IMR-90 (cell line): ENCODE data around the gene CDKN2B-AS1. TPM values are rescaled to one million over a fixed set of nuclear protein-coding genes. Genes with fewer than 3 reads are reported as not detected.

Experiments used
- ATAC-seq: fragments of 200-7000 bp; cut with Tn5 transposase; 2 replicates; pipeline ENCODE4 v1.9.1; 2020; ENCODE audit warnings: low read depth, mild to moderate bottlenecking, moderate library complexity
- BruUV-seq: library from RNA; stranded (reverse); fragments of 400-500 nt; replicated peaks from 2 replicates; lab custom pipeline; 2021; lab: Mats Ljungman, UMichigan
- CTCF ChIA-PET: fragments of 300-600 bp; formaldehyde crosslinking; extraction: SDS; loops from one replicate; lab custom pipeline; 2021; ENCODE audit warnings: antibody characterized with exemption; lab: Yijun Ruan, JAX
- POLR2A ChIA-PET: fragments of 300-600 bp; sonication (Branson Sonifier 250); formaldehyde crosslinking; loops from one replicate; lab custom pipeline; 2022; ENCODE audit warnings: antibody characterized with exemption; ENCODE audit not compliant: unreplicated experiment; lab: Charles Lee
- DNase-seq: peaks from one replicate; pipeline ENCODE4 v3.0.0; 2013
- H2AFZ ChIP-seq: replicated peaks from 2 replicates; pipeline ENCODE3; 2013; ENCODE audit warnings: low read length, mild to moderate bottlenecking; ENCODE audit not compliant: poor library complexity
- H2AK5ac ChIP-seq: 2 replicates; pipeline ENCODE4 v1.6.1; 2013; ENCODE audit warnings: low read depth, low read length, inconsistent platforms
- H2AK9ac ChIP-seq: replicated peaks from 2 replicates; pipeline ENCODE3; 2013; ENCODE audit warnings: mild to moderate bottlenecking, low read depth, low read length, moderate library complexity; ENCODE audit not compliant: poor library complexity
- H2BK120ac ChIP-seq: 2 replicates; pipeline ENCODE4 v1.6.1; 2013; ENCODE audit warnings: low read depth, low read length, inconsistent platforms
- H2BK15ac ChIP-seq: 3 replicates; pipeline ENCODE4 v1.6.1; 2013; ENCODE audit warnings: low read depth, low read length, inconsistent platforms
- H2BK20ac ChIP-seq: 2 replicates; pipeline ENCODE4 v1.6.1; 2013; ENCODE audit warnings: low read depth, mild to moderate bottlenecking, inconsistent platforms, low read length, moderate library complexity
- H2BK5ac ChIP-seq: 2 replicates; pipeline ENCODE4 v1.6.1; 2013; ENCODE audit warnings: mild to moderate bottlenecking, low read depth, low read length, inconsistent platforms; ENCODE audit not compliant: poor library complexity, severe bottlenecking
- H3K14ac ChIP-seq: replicated peaks from 2 replicates; pipeline ENCODE4 v1.6.1; 2013; ENCODE audit warnings: low read depth, low read length, inconsistent platforms
- H3K18ac ChIP-seq: 2 replicates; pipeline ENCODE4 v1.6.1; 2013; ENCODE audit warnings: low read depth, low read length, control low read depth
- H3K23ac ChIP-seq: 2 replicates; pipeline ENCODE4 v1.6.1; 2013; ENCODE audit warnings: low read depth, low read length, inconsistent platforms
- H3K27ac ChIP-seq: 2 replicates; pipeline ENCODE4 v1.5.1; 2013; ENCODE audit warnings: mild to moderate bottlenecking, control low read depth, low read length; ENCODE audit not compliant: insufficient read depth
- H3K27me3 ChIP-seq: 2 replicates; pipeline ENCODE4 v1.6.1; 2013; ENCODE audit warnings: low read length; ENCODE audit not compliant: control insufficient read depth, insufficient read depth
- H3K36me3 ChIP-seq: 2 replicates; pipeline ENCODE4 v1.6.1; 2013; ENCODE audit warnings: low read length, mixed read lengths; ENCODE audit not compliant: control insufficient read depth, insufficient read depth
- H3K4ac ChIP-seq: 2 replicates; pipeline ENCODE4 v1.6.1; 2013; ENCODE audit warnings: low read depth, low read length, inconsistent platforms
- H3K4me1 ChIP-seq: 2 replicates; pipeline ENCODE4 v1.6.1; 2013; ENCODE audit warnings: low read length, mixed read lengths; ENCODE audit not compliant: control insufficient read depth, insufficient read depth
- H3K4me2 ChIP-seq: 2 replicates; pipeline ENCODE4 v1.6.1; 2013; ENCODE audit warnings: low read depth, mild to moderate bottlenecking, control low read depth, low read length, moderate library complexity
- H3K4me3 ChIP-seq: 2 replicates; pipeline ENCODE4 v1.5.1; 2013; ENCODE audit warnings: low read depth, mild to moderate bottlenecking, control low read depth, low read length, moderate library complexity; ENCODE audit not compliant: insufficient read depth
- H3K56ac ChIP-seq: 2 replicates; pipeline ENCODE4 v1.6.1; 2013; ENCODE audit warnings: low read length, inconsistent platforms; ENCODE audit not compliant: insufficient read depth; ENCODE audit errors: extremely low read depth
- H3K79me1 ChIP-seq, 2 experiments: 2 replicates each; pipeline ENCODE4 v1.6.1; 2013; ENCODE audit warnings: low read length in 2 of 2, inconsistent platforms in 1 of 2, low read depth in 1 of 2
- H3K9ac ChIP-seq: 2 replicates; pipeline ENCODE4 v1.6.1; 2013; ENCODE audit warnings: low read depth, low read length, control low read depth
- H3K9me1 ChIP-seq: 2 replicates; pipeline ENCODE4 v1.6.1; 2013; ENCODE audit warnings: low read length, inconsistent platforms; ENCODE audit not compliant: insufficient read depth
- H3K9me3 ChIP-seq: 2 replicates; pipeline ENCODE4 v1.6.1; 2013; ENCODE audit warnings: low read length; ENCODE audit not compliant: control insufficient read depth, insufficient read depth
- H4K20me1 ChIP-seq: 2 replicates; pipeline ENCODE4 v1.6.1; 2013; ENCODE audit warnings: low read length, inconsistent platforms; ENCODE audit not compliant: insufficient read depth
- H4K5ac ChIP-seq: 2 replicates; pipeline ENCODE4 v1.6.1; 2013; ENCODE audit warnings: mild to moderate bottlenecking, low read depth, low read length, control low read depth
- H4K8ac ChIP-seq, 2 experiments: 2 replicates each; pipeline ENCODE4 v1.6.1; 2013; ENCODE audit warnings: low read depth in 2 of 2, low read length in 2 of 2, control low read depth in 1 of 2, inconsistent platforms in 1 of 2
- H4K91ac ChIP-seq: 2 replicates; pipeline ENCODE4 v1.6.1; 2013; ENCODE audit warnings: low read depth, low read length, inconsistent platforms; ENCODE audit not compliant: insufficient read depth
- BHLHE40 ChIP-seq: fragments of 150-350 bp; IDR thresholded peaks from 2 replicates; pipeline ENCODE4 v1.6.1; 2016; ENCODE audit warnings: mild to moderate bottlenecking, low read depth, low read length
- CEBPB ChIP-seq: IDR thresholded peaks from 2 replicates; pipeline ENCODE4 v1.6.1; 2012; ENCODE audit warnings: low read depth, low read length, improper control_type of control experiment
- CHD1 ChIP-seq: IDR thresholded peaks from 2 replicates; pipeline ENCODE4 v1.6.1; 2012; ENCODE audit warnings: low read depth, low read length, improper control_type of control experiment
- CTCF ChIP-seq: conservative IDR thresholded peaks from 2 replicates; pipeline ENCODE4 v1.5.1; 2012; ENCODE audit warnings: mild to moderate bottlenecking, low read depth, low read length, improper control_type of control experiment
- ELK1 ChIP-seq: fragments of 150-350 bp; IDR thresholded peaks from 2 replicates; pipeline ENCODE4 v1.6.1; 2016; ENCODE audit warnings: low read depth, mild to moderate bottlenecking, low read length, moderate library complexity, borderline replicate concordance
- FOS ChIP-seq: fragments of 150-350 bp; IDR thresholded peaks from 2 replicates; pipeline ENCODE4 v1.6.1; 2016; ENCODE audit warnings: low read depth, low read length
- MAFK ChIP-seq: IDR thresholded peaks from 2 replicates; pipeline ENCODE4 v1.6.1; 2012; ENCODE audit warnings: low read depth, low read length, improper control_type of control experiment
- MAZ ChIP-seq: IDR thresholded peaks from 2 replicates; pipeline ENCODE4 v1.6.1; 2012; ENCODE audit warnings: low read depth, mild to moderate bottlenecking, low read length, improper control_type of control experiment, moderate library complexity, borderline replicate concordance
- MXI1 ChIP-seq: IDR thresholded peaks from 2 replicates; pipeline ENCODE4 v1.6.1; 2012; ENCODE audit warnings: low read depth, mild to moderate bottlenecking, low read length, moderate library complexity, borderline replicate concordance
- NFE2L2 ChIP-seq: fragments of 150-350 bp; IDR thresholded peaks from 2 replicates; pipeline ENCODE4 v1.6.1; 2016; ENCODE audit warnings: low read depth, mild to moderate bottlenecking, low read length
- POLR2A ChIP-seq: IDR thresholded peaks from 2 replicates; pipeline ENCODE4 v1.6.1; 2012; ENCODE audit warnings: mild to moderate bottlenecking, low read depth, low read length
- RAD21 ChIP-seq: IDR thresholded peaks from 2 replicates; pipeline ENCODE4 v1.6.1; 2012; ENCODE audit warnings: low read length, improper control_type of control experiment
- RCOR1 ChIP-seq: IDR thresholded peaks from 2 replicates; pipeline ENCODE4 v1.6.1; 2012; ENCODE audit warnings: mild to moderate bottlenecking, low read length, improper control_type of control experiment; ENCODE audit not compliant: insufficient replicate concordance
- RFX5 ChIP-seq: IDR thresholded peaks from 2 replicates; pipeline ENCODE4 v1.8.0; 2012; ENCODE audit warnings: low read depth, mild to moderate bottlenecking, low read length, moderate library complexity
- SMC3 ChIP-seq: fragments of 150-350 bp; IDR thresholded peaks from 2 replicates; pipeline ENCODE4 v1.6.1; 2016; ENCODE audit warnings: low read depth, mild to moderate bottlenecking, antibody characterized with exemption, low read length, moderate library complexity
- WGBS, 2 experiments: methylation state at CpG; one replicate each; pipeline versions ENCODE4 v1.1.5 to v1.1.7; 2013; ENCODE audit warnings: missing lambda C conversion rate in 2 of 2; ENCODE audit not compliant: insufficient read length in 1 of 2; ENCODE audit errors: extremely low coverage in 2 of 2; 5-methylcytosine and 5-hydroxymethylcytosine counted together
- dilution Hi-C: fragments of 300-500 bp; cut with HindIII; formaldehyde crosslinking; loops from one replicate; pipeline ENCODE4 v1.14.3; 2018; ENCODE audit warnings: low sequenced_read_pairs; ENCODE audit not compliant: unreplicated experiment
- in situ Hi-C: fragments of 300-500 bp; cut with MboI; formaldehyde crosslinking; loops from 3 replicates; pipeline ENCODE4 v1.14.3; 2019; ENCODE audit warnings: low sequenced_read_pairs, inconsistent platforms, mixed read lengths
- intact Hi-C: fragments of 100-400 bp; cut with micrococcal nuclease; formaldehyde crosslinking; loops from 2 replicates; pipeline ENCODE4 v1.10.0; 2022
- polyA plus RNA-seq, 3 experiments: library from polyadenylated mRNA; depleted of rRNA; stranded (reverse); fragments of >200 nt; gene quantifications; 2 replicates each; pipeline ENCODE4 v1.2.3, GENCODE V29; 2012; ENCODE audit warnings: low replicate concordance in 1 of 3
- total RNA-seq: library from RNA; depleted of rRNA; stranded (reverse); fragments of >200 nt; gene quantifications from 2 replicates; pipeline ENCODE4 v1.2.3, GENCODE V29; 2012

The CDKN2B-AS1 gene
- total and polyA plus RNA-seq, 2 of the 4 experiments (the other 2 are of a cell fraction): 1.0 to 1.1 TPM

- no peaks in the 10 kb centered on the region for H3K36me3 ChIP-seq
- H3K79me1 ChIP-seq: peaks cover 22 to 28% of the 10 kb centered on the region in 2 experiments
- in situ Hi-C loops: loop anchor here (10.0 to 25.0 kb wide), 2 partner anchors 240 to 408 kb away; no protein-coding TSS in a partner anchor
- H4K5ac ChIP-seq: peak overlapping the region; percentile 71
- peak overlapping the region; percentile 68 to 88 for H4K8ac ChIP-seq
- peak overlapping the region; percentile 91 for H2AK9ac ChIP-seq
- H3K4ac ChIP-seq: peak overlapping the region; percentile 93
- peak overlapping the region; percentile 96 for H3K4me2 ChIP-seq
- no TSS peak for BruUV-seq
- H3K9me3 ChIP-seq: no peaks in the 10 kb centered on the region
- DNase-seq: peak; percentile 69
- dilution Hi-C loops: no loop called here
- H3K9me1 ChIP-seq: no peaks in the 10 kb centered on the region
- peak overlapping the region; percentile 71 for H2AK5ac ChIP-seq
- peak overlapping the region; percentile 66 for H3K18ac ChIP-seq
- ATAC-seq: peak; percentile 71
- H2BK120ac ChIP-seq: peak overlapping the region; percentile 94
- intact Hi-C loops: loop anchor here (1.0 to 10.0 kb wide), 3 partner anchors 181 to 440 kb away; no protein-coding TSS in a partner anchor
- peak overlapping the region; percentile 92 for H3K9ac ChIP-seq
- peak overlapping the region; percentile 89 for H3K14ac ChIP-seq
- H2BK20ac ChIP-seq: peak overlapping the region; percentile 73
- CTCF ChIA-PET: interaction anchor here (0.9 to 1.8 kb wide), 4 partner anchors 13 to 249 kb away, joined by 3 to 10 read pairs (median 6); partner anchors contain the start of gene CDKN2B
- peak overlapping the region; percentile 79 for H2BK5ac ChIP-seq
- 0% methylated on average over 28 of the region's 56 CpGs; no CpG with 5 or more reads in 1 of the 2 experiments for WGBS, 2 experiments
- H2AFZ ChIP-seq: peak overlapping the region; percentile 98
- H3K27me3 ChIP-seq: no peaks in the 10 kb centered on the region
- POLR2A ChIA-PET: no interaction called here
- H2BK15ac ChIP-seq: peak overlapping the region; percentile 90; the same call in 2 of the 3 replicates
- H3K4me3 ChIP-seq: peak overlapping the region; percentile 77
- H3K27ac ChIP-seq: peak overlapping the region; percentile 90
- peaks cover 7% of the 10 kb centered on the region for H3K4me1 ChIP-seq
- no peaks in the 10 kb centered on the region for H4K20me1 ChIP-seq
- peak overlapping the region; percentile 95 for H3K56ac ChIP-seq
- peak overlapping the region; percentile 93 for H4K91ac ChIP-seq
- H3K23ac ChIP-seq: peak overlapping the region; percentile 88
- TF ChIP-seq RFX5 (no peak), MAFK (no peak), POLR2A (no peak; the same call in none of the 2 replicates), SMC3 (no peak), NFE2L2 (no peak), ELK1 (no peak), MXI1 (peak; percentile 63), RCOR1 (no peak), CTCF (no peak; the same call in 1 of the 2 replicates), CHD1 (no peak), BHLHE40 (no peak), MAZ (peak; percentile 83; the same call in 1 of the 2 replicates), FOS (no peak), CEBPB (no peak), RAD21 (no peak)
Measured at GRCh38 chr9:21995006-21995665, 545 bp downstream of the CDKN2B-AS1 start.
